HG03175 (cell line): ENCODE results near the gene COMT.

Source experiments
- ATAC-seq: cut with Tn5 transposase; IDR thresholded peaks from one replicate; pipeline ENCODE4 v1.9.1; 2021; ENCODE audit warnings: mild to moderate bottlenecking, moderate library complexity; ENCODE audit not compliant: unreplicated experiment

Gene COMT

GRCh38 chr22:19992481-19992911 lies 50.9 kb downstream of the COMT start:
- ATAC-seq: no peak

- ATAC-seq: no peak
Measured at GRCh38 chr22:19992921-19993355, 51.4 kb downstream of the COMT start.

- no peak for ATAC-seq
Measured at GRCh38 chr22:19993926-19994325, 52.4 kb downstream of the COMT start.

- no peak for ATAC-seq
Measured at GRCh38 chr22:19994851-19995610, 53.5 kb downstream of the COMT start.

DNA sequence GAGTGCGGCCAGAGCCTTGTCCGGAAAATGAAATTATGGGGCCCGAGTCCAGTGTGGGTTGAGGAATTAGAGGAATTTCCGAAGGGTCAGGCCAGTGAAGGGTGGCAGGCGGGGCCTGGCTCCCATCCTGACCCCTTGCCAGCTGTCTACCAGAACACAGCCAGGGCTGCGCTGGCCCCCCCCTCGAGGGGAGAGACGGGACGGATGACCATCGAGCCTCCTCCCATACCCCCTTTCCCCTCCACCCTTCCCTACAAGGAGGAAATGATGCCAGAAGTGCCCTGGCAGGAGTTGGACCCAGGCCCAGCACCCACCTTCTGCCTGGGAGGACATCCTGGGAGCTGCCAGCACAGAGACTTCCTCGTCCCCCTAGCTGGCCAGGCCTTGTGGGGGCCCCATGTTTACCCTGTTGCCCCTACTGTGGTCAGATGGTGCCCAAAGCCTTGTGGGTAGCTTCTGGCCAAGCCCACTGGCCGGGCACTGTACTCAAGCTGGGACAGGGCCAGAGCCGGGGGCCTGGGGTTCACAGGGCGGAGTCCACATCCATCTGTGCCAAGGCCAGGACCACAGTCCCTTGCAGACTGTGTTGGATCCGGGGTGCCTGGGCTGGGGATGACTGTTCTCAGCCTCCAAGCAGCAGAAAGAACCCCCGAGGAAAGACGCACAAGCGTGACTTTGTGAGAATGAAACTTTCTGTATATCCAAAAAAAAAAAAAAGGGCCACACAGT lies 54.2 kb downstream of the COMT start:
- no peak for ATAC-seq

GRCh38 chr22:19996694-19997384 lies 55.3 kb downstream of the COMT start:
- ATAC-seq: no peak

- no peak for ATAC-seq
Measured at GRCh38 chr22:19997561-19998231, 56.1 kb downstream of the COMT start.

DNA sequence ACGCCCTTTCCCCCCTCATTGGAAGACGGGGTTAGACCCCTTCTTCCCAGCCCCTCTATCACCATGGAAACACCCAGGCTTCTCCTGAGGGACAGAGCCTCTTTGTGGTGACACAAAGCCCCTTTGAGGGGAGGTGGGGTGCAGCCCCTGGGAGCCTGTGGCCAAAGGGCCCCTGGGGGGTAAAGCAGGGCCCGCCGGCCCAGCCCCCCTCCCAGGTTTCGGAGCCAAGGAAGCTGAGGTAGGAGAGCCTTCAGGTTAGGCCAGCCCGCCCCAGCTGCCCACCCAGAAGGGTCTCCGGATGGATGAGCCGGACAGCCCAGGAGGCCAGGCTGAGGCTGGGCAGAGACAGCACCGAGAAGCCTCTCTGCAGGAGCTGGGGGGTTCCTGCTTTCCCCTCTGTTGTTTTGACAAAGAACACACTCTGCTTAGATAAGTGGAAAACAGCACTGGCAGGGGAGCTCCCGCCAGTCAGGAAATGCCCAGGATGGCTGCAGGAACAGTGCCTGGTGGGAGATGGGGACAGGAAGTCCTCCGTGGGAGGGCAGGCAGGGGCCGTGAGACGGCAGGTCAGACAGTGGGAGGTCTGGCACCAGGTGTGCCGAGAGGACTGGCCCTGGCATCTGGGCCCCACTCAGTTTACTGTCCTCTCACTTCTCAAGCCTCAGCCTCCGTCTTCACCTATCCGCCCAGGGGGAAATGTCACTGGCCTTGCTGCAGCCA lies 56.8 kb downstream of the COMT start:
- no peak for ATAC-seq

DNA sequence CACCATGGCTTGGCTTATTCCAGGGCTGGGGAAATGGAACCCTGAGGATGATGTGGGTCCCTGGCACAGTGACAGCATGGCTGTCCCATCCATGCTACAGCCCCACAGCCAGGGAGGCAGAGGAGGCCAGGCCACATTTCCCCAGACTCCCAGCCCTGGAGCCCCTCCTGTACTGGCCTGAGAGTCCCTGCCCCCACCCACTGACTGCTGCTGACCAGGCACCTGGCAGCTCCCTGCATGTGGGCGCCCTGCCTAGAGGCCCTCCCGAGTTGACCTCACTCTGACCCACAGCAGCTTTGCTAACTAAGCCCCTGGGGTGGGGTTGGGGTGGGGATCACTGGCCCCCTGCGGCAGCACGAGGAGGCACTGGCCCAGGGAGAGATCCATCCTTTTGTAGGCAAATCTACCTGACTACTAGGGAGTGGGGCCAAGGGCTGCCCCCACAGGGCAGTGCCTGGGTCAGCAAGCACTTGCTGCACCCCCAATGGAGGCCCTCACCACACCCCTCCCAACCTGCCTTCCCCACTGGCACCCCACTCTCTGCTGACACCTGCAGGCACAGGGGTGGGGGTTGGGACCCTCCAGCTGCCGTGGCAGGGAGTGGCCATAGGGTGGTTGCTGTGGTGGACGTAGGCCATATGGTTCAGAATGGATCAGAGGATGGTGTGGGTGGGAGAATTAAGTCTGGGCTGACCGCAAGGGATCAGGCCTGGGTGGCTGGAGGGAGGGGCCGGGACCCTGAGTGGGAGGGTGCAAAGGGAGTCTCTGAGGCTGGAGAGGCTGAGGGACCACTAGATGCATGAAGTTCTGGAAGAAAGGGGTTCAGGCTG lies 57.6 kb downstream of the COMT start:
- ATAC-seq: no peak

DNA sequence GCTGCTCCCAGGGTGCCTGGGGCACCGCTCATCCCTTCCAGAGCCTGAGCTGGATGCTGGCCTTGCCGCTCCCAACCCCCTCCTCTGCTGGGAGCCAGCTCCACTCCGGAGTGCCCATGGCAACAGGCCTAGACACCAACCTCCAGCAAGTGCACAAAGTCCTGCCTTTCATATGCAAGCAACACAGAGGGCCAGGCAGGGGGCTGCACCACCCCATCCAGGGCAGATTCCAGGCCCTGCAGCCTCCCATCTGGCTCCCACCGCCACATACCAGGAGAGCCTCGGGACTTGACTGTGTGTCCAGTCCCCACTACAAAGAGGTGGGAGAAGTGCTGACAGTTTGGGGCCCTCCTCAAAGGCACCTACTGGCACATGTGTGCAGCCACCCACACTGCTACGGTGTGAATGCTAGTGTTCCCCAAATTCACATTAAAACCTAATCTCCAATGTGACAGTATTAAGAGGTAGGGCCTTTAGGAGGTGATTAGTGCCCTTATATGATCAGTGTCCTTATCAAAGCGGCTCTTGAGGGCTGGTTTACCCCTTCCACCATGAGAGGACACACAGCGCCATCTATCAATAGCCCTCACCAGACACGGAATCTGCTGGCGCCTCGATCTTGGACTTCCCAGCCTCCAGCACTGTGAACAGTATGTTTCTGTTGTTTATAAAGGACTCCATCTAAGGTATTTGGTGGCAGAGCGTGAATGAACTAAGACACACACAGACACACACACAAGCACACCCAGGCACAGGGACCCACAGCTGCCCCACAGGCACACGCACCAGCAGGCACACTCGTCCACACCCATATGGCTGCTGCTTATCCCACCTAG lies 58.9 kb downstream of the COMT start:
- no peak for ATAC-seq

DNA sequence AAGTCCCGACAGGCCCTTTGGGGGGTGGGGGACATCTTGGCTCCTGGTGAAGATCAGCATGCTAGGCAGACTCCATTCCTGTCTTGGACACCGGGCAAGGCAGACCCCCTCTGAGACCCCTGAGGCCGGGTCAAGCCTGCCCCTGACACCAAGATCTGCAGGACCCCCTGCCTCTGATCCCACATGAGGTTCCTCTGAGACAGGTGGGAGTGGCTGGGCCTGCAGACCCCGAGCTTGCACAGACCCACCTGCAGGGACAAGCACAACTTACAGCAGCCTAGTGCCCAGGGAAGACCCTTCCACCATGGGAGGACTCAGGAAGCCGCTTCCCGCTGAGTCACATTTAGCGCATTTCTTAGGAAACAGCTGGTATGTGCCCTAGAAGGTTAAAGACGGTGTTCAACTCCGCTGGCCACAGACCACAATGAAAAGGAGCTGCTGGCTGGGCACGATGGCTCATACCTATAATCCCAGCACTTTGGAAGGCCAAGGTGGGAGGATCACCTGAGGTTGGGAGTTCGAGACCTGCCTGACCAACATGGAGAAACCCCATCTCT lies 59.6 kb downstream of the COMT start:
- ATAC-seq: no peak

DNA sequence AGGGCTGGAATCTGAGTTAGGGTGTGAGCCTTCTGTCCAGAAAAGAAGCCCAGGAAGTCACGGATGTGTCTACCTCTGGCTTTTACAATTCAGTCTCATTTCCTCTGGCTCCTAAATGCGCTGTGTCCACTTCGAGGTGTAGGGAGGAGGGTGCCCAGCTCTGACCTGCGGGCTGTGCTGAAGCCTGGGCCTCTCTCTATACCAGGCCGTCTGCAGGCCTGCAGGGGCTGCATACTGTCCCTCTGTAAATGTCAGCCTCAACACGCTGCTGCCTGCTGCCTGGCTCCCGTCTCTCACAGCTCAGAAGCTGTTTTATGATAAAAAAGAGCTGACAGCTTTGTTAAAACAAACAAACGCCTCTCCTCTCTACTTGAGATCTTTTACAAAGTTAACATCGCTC lies 60.6 kb downstream of the COMT start:
- ATAC-seq: no peak

GRCh38 chr22:20002636-20003035 lies 61.1 kb downstream of the COMT start:
- no peak for ATAC-seq

DNA sequence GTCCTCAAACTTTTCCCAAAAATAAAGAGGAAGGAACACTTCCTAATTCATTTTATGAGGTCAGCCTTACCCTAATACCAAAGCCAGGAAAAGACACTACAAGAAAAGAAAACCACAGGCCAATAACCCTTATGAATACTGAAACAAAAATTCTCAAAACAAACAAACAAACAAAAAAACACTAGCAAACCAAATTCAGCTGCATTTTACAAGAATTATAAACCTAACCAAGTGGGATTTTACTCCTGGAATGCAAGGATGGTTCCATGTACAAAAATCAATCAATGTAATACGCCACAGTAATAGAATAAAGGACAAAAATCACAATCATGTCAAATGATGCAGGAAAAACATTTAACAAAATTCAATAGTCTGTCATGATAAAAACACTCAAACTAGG lies 61.7 kb downstream of the COMT start:
- ATAC-seq: no peak

DNA sequence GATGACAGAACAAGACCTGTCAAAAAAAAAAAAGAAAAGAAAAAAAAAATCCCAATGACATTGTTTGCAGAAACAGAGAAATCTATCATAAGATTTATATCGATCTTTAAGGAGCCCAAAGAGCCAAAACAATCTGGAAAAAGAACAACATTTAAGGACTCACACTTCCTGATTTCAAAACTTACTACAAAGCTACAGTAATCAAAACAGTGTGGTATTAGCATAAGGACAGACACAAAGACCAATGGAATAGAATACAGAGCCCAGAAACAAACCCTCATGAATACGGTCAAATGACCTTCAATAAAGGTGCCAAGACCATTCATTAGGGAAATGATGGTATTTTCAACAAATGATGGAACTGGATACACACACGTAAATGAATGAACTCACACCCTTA lies 62.9 kb downstream of the COMT start:
- no peak for ATAC-seq

GRCh38 chr22:20008221-20008995 lies 66.8 kb downstream of the COMT start:
- no peak for ATAC-seq

- ATAC-seq: no peak
Measured at GRCh38 chr22:20009018-20009491, 67.5 kb downstream of the COMT start.
